ENCODE data around the gene PAX2. TPM values are rescaled to one million over a fixed set of nuclear protein-coding genes. Genes with fewer than 3 reads are reported as not detected.

The PAX2 gene
- total RNA-seq, 1 donor from 2014 or later = 20.2 TPM

GRCh38 chr10:100792574-100792973 is 47.2 kb downstream of the PAX2 start:
- no peak for DNase-seq (ENCODE audit: low read depth)
- no peak overlapping the region for H3K4me3 ChIP-seq (ENCODE audit: low read depth, low read length)
- no peak for TF ChIP-seq CTCF (conservative IDR thresholded peaks at IDR 0.05; ENCODE audit: low read depth, low read length)

DNA sequence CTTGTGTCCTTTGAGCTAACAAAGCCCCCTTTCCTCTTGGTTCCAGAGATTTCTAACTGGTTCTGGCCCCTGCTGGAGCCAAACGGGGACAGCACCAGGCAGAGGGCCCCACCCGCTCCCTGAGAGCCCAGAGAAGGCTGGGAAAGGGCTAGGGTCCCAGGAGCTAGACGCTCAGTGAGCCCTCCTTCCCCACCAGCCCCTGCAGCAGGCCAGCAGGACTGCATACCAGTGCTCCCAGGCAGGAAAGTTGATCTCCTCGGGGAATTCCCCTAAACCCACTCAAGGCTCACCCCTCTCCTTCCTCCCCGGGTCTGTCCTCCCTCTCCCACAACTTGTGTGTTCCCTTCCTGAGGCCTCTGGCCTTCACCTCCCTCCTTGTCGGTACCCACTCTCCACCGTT is 47.7 kb downstream of the PAX2 start:
- no peak overlapping the region for H3K4me3 ChIP-seq (ENCODE audit: low read depth, low read length)
- TF ChIP-seq CTCF (conservative IDR thresholded peaks at IDR 0.05; ENCODE audit: low read depth, low read length) = no peak
- DNase-seq (ENCODE audit: low read depth) = no peak

DNA sequence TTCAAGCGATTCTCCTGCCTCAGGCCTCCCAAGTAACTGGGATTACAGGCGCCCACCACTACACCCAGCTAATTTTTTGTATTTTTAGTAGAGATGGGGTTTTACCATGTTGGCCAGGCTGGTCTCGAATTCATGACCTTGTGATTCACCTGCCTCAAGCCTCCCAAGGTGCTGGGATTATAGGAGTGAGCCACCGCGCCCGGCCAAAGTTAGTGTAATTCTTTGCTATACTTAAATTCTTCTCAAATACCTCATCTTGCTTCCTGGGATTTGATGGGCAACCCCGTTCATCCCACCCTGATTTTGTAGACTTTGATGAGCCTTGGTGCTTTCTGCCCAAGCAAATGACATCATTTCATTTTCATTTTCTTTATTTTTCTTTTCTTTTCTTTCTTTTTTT is 54.5 kb downstream of the PAX2 start:
- no peak overlapping the region for H3K4me3 ChIP-seq (ENCODE audit: low read depth, low read length)
- TF ChIP-seq CTCF (conservative IDR thresholded peaks at IDR 0.05; ENCODE audit: low read depth, low read length) = no peak
- DNase-seq (ENCODE audit: low read depth) = no peak

GRCh38 chr10:100800931-100801330 is 55.5 kb downstream of the PAX2 start:
- DNase-seq (ENCODE audit: low read depth) = no peak
- no peak overlapping the region for H3K4me3 ChIP-seq (ENCODE audit: low read depth, low read length)
- no peak for TF ChIP-seq CTCF (conservative IDR thresholded peaks at IDR 0.05; ENCODE audit: low read depth, low read length)

DNA sequence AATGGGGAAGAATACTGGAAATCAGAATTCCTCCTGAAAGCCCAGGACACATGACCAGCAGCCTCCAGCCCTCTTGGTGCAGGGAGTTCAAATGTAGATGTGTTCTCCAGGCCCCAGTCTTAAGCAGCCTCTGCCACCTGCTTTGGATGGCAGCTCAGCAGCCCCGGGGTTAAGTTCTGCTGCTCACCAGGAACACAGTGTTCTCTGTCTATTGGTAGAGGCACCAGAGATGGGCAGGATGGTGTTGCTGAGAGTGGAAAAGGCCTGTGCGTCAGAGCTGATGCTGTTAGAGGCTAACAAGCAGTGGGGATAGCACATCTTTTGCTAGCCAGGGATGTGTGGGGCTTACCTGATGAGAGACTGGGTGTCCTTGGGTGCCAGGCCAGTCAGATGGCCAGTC is 56.8 kb downstream of the PAX2 start:
- TF ChIP-seq CTCF (conservative IDR thresholded peaks at IDR 0.05; ENCODE audit: low read depth, low read length) = no peak
- no peak overlapping the region for H3K4me3 ChIP-seq (ENCODE audit: low read depth, low read length)
- no peak for DNase-seq (ENCODE audit: low read depth)

DNA sequence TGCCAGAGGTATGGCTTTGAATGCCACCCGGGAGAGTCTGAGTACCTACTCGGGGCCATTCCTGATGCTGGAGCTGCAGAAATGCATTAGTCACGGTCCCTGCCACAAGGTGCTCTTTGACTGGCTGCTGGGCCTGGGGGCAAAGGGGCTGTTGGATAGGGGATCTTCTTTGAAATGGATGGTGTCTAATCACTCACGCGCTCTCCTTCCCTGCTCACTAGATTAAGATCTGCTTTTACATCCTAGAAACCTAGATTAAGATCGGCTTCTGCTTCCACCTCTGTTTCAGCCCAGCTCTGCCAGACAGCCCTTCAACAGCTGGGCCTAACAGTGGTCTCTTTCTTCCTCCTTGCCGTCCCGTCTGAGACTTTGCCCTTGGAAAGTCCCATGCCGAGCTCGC is 57.2 kb downstream of the PAX2 start:
- no peak overlapping the region for H3K4me3 ChIP-seq (ENCODE audit: low read depth, low read length)
- TF ChIP-seq CTCF (conservative IDR thresholded peaks at IDR 0.05; ENCODE audit: low read depth, low read length) = no peak
- no peak for DNase-seq (ENCODE audit: low read depth)

DNA sequence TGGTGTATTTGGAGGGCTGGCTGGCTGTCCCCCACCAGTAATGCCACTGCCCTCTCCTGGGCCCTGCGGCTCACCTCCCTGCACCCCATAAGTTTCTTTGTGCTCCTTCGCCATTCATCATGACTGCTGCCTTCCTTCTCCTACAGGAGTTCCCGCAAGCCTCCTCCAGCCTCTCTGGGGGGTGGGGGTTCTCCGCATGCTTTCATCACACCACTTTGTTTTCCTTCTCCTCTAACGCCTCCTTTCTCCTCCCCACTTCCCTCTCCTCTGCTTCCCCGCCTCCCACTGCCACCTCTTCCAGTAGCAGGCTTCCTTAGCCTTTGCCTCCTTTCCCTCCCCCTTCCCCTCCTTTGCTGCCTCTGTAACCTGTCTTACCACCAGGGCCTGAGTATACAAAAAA is 58.1 kb downstream of the PAX2 start:
- no peak for TF ChIP-seq CTCF (conservative IDR thresholded peaks at IDR 0.05; ENCODE audit: low read depth, low read length)
- DNase-seq (ENCODE audit: low read depth) = no peak

More for the DNA sequence above, 58.1 kb downstream of the PAX2 start:
- no peak overlapping the region for H3K4me3 ChIP-seq (ENCODE audit: low read depth, low read length)

Measured in epithelial cell of proximal tubule (primary cell).